Activated naive CD4-positive, alpha-beta T cell treated with anti-CD3 and anti-CD28 coated beads, Interleukin-2, amount 50 U/mL, for 24 hours (primary cell): ENCODE data around the gene PRKAR1B.
A peak's percentile ranks its signal among the peaks of the same experiment; 100 is the strongest.

ENCODE experiments used
- H3K27ac Mint-ChIP-seq: one replicate; pipeline ENCODE4 v1.8.0; 2021; ENCODE audit warnings: mild to moderate bottlenecking, mixed read lengths
- H3K27me3 Mint-ChIP-seq: one replicate; pipeline ENCODE4 v1.8.0; 2021; ENCODE audit warnings: mixed read lengths
- H3K36me3 Mint-ChIP-seq: one replicate; pipeline ENCODE4 v1.8.0; 2021; ENCODE audit warnings: mixed read lengths
- H3K4me1 Mint-ChIP-seq: one replicate; pipeline ENCODE4 v1.8.0; 2021; ENCODE audit warnings: mixed read lengths
- H3K4me3 Mint-ChIP-seq: one replicate; pipeline ENCODE4 v1.8.0; 2021; ENCODE audit warnings: mild to moderate bottlenecking, mixed read lengths
- H3K9me3 Mint-ChIP-seq: one replicate; pipeline ENCODE4 v1.8.0; 2021; ENCODE audit warnings: mixed read lengths

The PRKAR1B gene

GRCh38 chr7:727104-727805 is at the start of gene PRKAR1B:
PRKAR1B (minus strand) TSS chr7:727281; CDS start chr7:711505, 15,776 bp downstream.
- Mint-ChIP-seq H3K27me3 (no peaks in the 10 kb centered on the region), H3K4me1 (peaks cover 35% of the 10 kb centered on the region), H3K9me3 (no peaks in the 10 kb centered on the region), H3K36me3 (peaks cover 18% of the 10 kb centered on the region), H3K27ac (peak within 1 kb of the TSS; percentile 95), H3K4me3 (peak within 1 kb of the TSS; percentile 92)

DNA sequence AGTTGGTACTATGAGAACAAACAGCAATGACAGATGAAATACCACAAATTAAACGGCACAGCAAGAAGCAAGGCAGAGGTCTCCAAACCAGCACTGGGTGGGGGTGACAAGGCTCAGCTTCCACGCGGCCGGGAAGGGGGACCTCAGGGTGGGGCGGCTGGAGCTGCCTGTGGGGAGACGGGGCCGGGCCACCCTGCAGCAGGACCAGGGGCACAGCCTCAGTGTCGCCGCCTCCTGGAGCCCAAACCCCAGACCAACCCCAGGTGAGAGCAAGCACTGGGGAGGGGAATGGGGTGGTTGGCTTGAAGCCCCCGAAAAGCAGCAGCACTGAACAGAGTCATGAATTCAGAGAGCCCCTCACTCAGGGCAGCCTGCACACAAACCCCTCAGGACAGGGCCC is 49.3 kb upstream of the PRKAR1B start:
- Mint-ChIP-seq H3K27ac (no peak overlapping the region), H3K4me3 (no peak overlapping the region), H3K9me3 (no peaks in the 10 kb centered on the region), H3K4me1 (no peaks in the 10 kb centered on the region), H3K36me3 (peaks cover 9% of the 10 kb centered on the region), H3K27me3 (no peaks in the 10 kb centered on the region)

DNA sequence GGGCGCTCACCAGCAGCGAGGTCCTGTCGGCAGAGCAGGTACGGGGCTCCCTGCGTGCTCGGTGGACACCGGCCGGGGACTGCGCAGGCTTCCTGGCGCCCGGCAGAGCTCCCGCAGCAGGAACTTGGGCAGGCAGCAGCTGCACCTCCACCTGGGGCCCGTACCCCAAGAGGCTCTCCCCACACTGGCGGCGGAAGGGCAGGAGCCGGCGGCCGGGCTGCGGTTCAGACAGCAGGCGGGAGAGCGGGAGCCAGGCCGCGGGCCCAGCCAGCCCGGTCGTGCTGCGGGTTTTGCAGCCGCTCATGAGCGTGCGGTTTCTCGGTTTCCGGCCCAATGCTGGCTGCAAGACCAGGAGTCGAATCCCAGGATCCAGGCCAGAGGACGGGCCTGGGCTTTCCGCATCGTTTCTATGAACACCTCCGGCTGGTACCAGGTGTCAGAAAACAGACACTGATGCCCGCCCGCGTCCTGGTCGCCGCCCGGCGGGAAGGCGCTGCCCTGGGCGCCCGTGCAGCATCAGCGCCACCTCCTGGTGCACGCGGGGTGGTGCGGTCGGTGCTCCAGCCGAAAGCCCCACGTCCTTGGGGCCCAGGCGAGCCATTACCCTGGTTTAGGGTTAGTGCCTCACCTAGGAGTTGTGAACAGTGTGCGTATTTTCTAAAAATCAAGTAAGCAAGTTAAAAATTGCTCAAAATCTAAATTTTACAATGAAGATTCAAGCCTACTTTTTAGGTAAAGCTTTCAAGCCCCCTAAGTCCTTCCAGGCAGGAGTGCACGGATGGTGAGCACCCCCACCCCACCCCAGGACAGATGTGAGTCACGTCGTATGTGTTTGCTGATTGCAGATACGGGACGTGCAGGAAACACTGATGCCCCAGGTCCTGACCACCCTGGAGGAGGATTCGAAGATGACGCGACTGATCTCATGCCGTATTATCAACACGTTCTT is 47.4 kb upstream of the PRKAR1B start:
- H3K4me3 Mint-ChIP-seq, result no peak overlapping the region
- peaks cover 6% of the 10 kb centered on the region for H3K36me3 Mint-ChIP-seq
- no peaks in the 10 kb centered on the region for H3K9me3 Mint-ChIP-seq
- no peaks in the 10 kb centered on the region for H3K4me1 Mint-ChIP-seq
- H3K27ac Mint-ChIP-seq, result no peak overlapping the region
- H3K27me3 Mint-ChIP-seq, result no peaks in the 10 kb centered on the region

GRCh38 chr7:773622-773915 is 46.5 kb upstream of the PRKAR1B start:
- H3K27ac Mint-ChIP-seq, result no peak overlapping the region
- H3K4me3 Mint-ChIP-seq, result no peak overlapping the region
- H3K9me3 Mint-ChIP-seq, result no peaks in the 10 kb centered on the region
- no peaks in the 10 kb centered on the region for H3K27me3 Mint-ChIP-seq
- no peaks in the 10 kb centered on the region for H3K4me1 Mint-ChIP-seq
- peaks cover 6% of the 10 kb centered on the region for H3K36me3 Mint-ChIP-seq

- Mint-ChIP-seq H3K27me3 (no peaks in the 10 kb centered on the region), H3K4me1 (no peaks in the 10 kb centered on the region), H3K36me3 (peaks cover 6% of the 10 kb centered on the region), H3K4me3 (no peak overlapping the region), H3K27ac (no peak overlapping the region), H3K9me3 (no peaks in the 10 kb centered on the region)
These were observed 46.0 kb upstream of the PRKAR1B start for GRCh38 chr7:772861-773621.

DNA sequence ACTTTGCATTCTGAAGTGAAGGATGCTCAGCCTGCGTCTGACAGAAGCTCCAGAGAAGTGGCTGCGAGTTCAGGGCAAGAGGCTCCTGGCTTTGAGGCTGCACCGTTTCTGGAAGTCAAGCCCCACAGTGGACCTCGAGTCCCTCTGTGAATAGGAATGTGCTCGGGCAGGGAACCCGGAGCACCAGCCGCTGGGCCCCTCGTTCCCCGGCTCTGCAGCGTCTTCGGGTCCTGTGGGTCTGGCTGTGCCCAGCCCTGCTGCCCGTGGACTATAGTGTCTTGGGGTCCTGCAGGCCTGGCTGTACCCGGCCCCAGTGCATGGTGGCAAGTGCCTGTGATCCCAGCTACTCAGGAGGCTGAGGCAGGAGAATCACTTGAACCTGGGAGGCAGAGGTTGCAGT is 45.3 kb upstream of the PRKAR1B start:
- H3K4me1 Mint-ChIP-seq, result no peaks in the 10 kb centered on the region
- H3K27ac Mint-ChIP-seq, result no peak overlapping the region
- H3K9me3 Mint-ChIP-seq, result no peaks in the 10 kb centered on the region
- no peaks in the 10 kb centered on the region for H3K27me3 Mint-ChIP-seq
- H3K36me3 Mint-ChIP-seq, result peaks cover 5% of the 10 kb centered on the region
- H3K4me3 Mint-ChIP-seq, result no peak overlapping the region

DNA sequence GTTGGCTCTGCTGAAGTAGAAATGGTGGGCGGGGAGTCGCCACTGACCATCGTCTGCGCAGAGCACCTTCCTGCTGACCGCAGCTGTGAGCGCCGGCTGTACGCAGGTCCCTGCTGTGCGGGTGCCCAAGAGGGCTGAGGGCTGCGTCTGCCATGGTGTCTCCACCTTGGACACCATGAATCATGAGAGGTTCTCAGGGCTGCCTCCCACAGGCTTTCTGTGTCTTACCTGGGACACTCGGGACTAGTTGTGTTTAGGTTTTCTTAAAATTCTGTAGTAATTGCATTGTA is 44.9 kb upstream of the PRKAR1B start:
- Mint-ChIP-seq H3K9me3 (no peaks in the 10 kb centered on the region), H3K27me3 (no peaks in the 10 kb centered on the region), H3K4me1 (no peaks in the 10 kb centered on the region), H3K27ac (no peak overlapping the region), H3K4me3 (no peak overlapping the region), H3K36me3 (peaks cover 5% of the 10 kb centered on the region)

DNA sequence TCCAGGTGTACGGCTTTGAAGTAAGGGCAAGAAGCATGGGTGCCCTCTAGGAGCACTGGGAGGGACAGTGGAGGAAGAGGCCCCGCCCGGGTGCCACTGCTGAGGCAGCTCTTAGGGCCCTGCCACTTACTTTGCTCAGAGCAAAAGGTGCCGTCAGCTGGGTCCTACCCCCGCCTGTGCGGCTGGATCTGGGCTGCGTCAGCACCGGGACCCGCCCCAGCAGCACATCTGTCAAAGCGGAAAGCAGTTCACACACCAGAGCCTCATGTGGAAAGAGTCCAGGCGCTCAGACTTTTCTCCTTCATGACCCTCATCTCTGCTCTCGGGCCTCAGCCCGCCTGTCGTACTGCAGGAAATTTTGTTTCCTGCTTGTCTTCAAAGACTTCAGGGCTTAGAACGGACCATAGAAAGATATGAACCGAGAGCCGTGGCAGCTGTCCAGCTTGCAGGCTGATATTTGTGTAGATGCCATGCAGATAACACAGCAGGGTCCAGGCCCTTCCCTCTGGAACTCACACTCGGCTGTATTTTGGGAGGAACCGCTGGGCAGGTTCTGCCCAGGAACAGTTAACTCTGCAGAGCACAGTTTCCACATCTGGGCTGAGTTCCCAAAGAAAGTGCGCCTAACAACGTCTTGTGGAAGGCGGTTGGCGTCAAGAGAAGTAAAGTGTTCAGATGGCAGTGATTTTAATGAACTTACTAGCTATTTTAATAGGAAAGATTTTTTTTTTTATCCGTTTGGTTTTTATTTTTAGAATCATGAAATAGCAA is 44.3 kb upstream of the PRKAR1B start:
- H3K4me1 Mint-ChIP-seq, result no peaks in the 10 kb centered on the region
- no peak overlapping the region for H3K4me3 Mint-ChIP-seq
- no peaks in the 10 kb centered on the region for H3K27me3 Mint-ChIP-seq
- H3K9me3 Mint-ChIP-seq, result no peaks in the 10 kb centered on the region
- H3K36me3 Mint-ChIP-seq, result peaks cover 7% of the 10 kb centered on the region
- no peak overlapping the region for H3K27ac Mint-ChIP-seq

DNA sequence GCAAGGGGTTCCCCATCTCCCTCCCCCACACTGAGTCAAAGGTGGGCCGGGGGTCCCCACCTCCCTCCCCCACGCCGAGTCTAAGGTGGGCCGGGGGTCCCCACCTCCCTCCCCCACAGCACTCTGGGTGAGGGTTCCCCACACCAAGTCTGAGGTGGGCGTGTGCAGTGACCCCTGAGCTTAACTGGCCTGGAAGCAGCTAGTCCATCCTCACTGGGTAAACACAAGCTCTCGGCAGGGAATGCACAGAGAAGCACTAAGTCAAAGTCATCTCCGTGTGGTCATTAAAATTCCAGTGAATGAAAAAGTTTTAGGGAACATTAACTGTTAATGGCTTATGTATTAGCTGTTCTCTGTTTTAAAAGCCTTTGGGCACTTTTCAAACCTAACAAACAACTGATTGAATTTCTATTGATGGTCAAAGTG is 43.7 kb upstream of the PRKAR1B start:
- no peak overlapping the region for H3K4me3 Mint-ChIP-seq
- no peaks in the 10 kb centered on the region for H3K4me1 Mint-ChIP-seq
- peaks cover 8% of the 10 kb centered on the region for H3K36me3 Mint-ChIP-seq
- no peaks in the 10 kb centered on the region for H3K9me3 Mint-ChIP-seq
- no peak overlapping the region for H3K27ac Mint-ChIP-seq
- H3K27me3 Mint-ChIP-seq, result no peaks in the 10 kb centered on the region

- H3K4me3 Mint-ChIP-seq, result no peak overlapping the region
- H3K27ac Mint-ChIP-seq, result no peak overlapping the region
- no peaks in the 10 kb centered on the region for H3K4me1 Mint-ChIP-seq
- no peaks in the 10 kb centered on the region for H3K27me3 Mint-ChIP-seq
- no peaks in the 10 kb centered on the region for H3K9me3 Mint-ChIP-seq
- peaks cover 5% of the 10 kb centered on the region for H3K36me3 Mint-ChIP-seq
These were observed 43.3 kb upstream of the PRKAR1B start for GRCh38 chr7:770336-770735.

DNA sequence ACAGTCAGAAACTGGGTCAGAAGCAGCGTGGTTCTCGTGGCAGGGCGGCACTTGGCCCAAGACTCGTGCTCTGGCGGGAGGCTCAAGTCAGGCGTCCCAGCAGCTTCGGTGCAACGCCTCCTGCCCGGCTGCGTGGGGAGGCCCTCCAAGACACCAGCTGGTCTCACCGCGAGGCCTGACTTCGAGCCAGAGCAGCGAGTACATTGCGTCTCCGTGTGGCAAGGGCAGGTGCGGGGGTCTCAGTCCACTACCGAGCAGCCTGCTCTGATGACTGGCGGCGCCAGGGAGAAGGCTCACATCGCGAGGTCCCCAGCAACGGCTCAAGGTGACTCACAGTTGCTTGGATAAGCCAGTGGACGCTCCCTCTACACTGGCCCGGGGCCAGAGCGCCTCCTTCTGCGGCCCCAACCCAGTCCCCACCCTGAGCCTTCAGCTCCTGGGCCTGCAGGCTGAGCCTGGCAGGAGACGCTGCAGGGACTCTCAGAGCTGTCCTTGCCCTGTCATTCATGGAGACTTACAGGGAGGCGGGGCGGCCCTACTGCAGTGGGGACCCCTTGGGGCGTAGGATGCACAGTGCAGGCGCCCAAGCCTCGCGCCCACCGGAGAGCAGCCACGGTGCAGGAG is 41.9 kb upstream of the PRKAR1B start:
- Mint-ChIP-seq H3K27ac (no peak overlapping the region), H3K4me3 (no peak overlapping the region), H3K9me3 (no peaks in the 10 kb centered on the region), H3K4me1 (no peaks in the 10 kb centered on the region), H3K36me3 (peaks cover 5% of the 10 kb centered on the region), H3K27me3 (no peaks in the 10 kb centered on the region)

GRCh38 chr7:767941-768731 is 41.1 kb upstream of the PRKAR1B start:
- Mint-ChIP-seq H3K4me1 (no peaks in the 10 kb centered on the region), H3K27me3 (no peaks in the 10 kb centered on the region), H3K4me3 (no peak overlapping the region), H3K36me3 (peaks cover 5% of the 10 kb centered on the region), H3K27ac (peak overlapping the region; percentile 51), H3K9me3 (no peaks in the 10 kb centered on the region)

DNA sequence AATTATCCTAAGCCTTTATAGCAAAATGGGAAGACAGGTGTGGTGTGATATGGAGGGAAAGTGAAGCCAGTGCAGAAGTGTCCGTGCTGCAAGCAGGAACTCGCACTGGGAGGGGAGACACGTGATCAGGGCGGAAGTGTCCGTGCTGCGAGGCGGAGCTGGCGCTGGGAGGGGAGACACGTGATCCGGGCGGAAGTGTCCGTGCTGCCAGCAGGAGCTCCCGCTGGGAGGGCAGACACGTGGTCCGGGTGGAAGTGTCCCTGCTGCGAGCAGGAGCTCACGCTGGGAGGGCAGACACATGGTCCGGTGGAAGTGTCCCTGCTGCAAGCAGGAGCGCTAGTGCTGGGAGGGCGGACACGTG is 40.5 kb upstream of the PRKAR1B start:
- H3K27me3 Mint-ChIP-seq, result no peaks in the 10 kb centered on the region
- H3K36me3 Mint-ChIP-seq, result peaks cover 5% of the 10 kb centered on the region
- no peaks in the 10 kb centered on the region for H3K9me3 Mint-ChIP-seq
- no peaks in the 10 kb centered on the region for H3K4me1 Mint-ChIP-seq
- no peak overlapping the region for H3K27ac Mint-ChIP-seq
- no peak overlapping the region for H3K4me3 Mint-ChIP-seq

GRCh38 chr7:765383-765782 is 38.3 kb upstream of the PRKAR1B start:
- peaks cover 7% of the 10 kb centered on the region for H3K36me3 Mint-ChIP-seq
- H3K27ac Mint-ChIP-seq, result no peak overlapping the region
- no peaks in the 10 kb centered on the region for H3K9me3 Mint-ChIP-seq
- no peaks in the 10 kb centered on the region for H3K27me3 Mint-ChIP-seq
- H3K4me3 Mint-ChIP-seq, result no peak overlapping the region
- H3K4me1 Mint-ChIP-seq, result no peaks in the 10 kb centered on the region
